Femur (tissue), 1 donor: ENCODE data around the gene PPP6R3.
"Not testable (repeated sequence)": the region's sequence is repeated elsewhere in the genome, so short reads cannot be mapped to it uniquely, and the experiment has no call there.

Source experiments
- DNase-seq: peaks from one replicate; pipeline ENCODE4 v3.0.0-alpha.2; 2017

The PPP6R3 gene

DNA sequence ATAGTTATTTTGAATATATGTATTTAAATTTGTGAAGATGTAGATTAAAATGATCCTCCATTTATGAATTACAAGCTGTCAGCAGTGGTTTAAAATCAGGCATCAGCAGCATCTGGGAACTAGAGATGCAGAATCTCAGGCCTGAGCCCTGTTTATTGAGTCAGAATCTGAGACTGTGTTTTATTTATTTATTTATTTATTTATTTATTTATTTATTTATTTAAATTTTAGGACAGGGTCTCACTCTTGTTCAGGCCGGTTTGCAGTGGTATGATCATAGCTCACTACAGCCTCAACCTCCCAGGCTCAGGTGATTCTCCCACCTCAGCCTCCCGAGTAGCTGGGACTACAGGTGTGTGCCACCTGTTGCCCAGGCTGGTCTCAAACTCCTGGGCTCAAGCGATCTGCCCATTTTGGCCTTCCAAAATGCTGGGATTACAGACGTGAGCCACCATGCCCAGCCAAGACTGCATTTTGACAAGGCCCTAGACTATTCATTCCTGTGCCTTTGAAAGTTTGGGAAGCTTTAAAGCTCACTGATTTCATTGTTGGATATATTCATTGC, 70.7 kb downstream of the PPP6R3 start:
- no peak for DNase-seq

DNA sequence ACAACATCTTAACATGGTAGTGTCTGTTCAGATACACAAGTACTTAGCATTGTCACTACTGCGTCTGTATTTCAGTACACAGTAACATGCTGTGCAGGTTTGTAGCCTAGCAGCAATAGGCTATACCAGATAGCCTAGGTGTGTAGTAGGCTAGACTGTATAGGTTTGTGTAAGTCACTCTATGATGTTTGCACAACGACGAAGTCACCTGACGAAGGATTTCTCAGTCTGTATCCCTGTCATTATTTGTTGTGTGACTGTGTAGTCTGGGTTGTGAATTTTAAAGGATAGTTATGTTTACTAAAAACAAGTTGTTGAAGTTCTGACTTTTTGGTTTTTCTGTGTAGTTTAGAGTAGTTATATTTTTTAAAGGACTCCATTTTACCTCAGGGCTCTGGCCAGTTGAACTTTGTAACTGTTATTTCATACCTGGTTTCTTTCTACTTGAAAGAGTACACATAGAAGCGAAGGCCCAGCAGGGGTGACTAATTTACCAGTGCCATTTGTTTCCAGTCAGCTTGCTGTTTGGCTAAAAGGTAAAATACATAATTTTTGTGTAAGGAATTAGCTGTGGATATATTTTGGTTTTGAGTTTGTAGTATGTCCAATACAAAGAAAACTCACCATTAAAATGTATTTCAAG, 72.3 kb downstream of the PPP6R3 start:
- DNase-seq, result no peak

DNA sequence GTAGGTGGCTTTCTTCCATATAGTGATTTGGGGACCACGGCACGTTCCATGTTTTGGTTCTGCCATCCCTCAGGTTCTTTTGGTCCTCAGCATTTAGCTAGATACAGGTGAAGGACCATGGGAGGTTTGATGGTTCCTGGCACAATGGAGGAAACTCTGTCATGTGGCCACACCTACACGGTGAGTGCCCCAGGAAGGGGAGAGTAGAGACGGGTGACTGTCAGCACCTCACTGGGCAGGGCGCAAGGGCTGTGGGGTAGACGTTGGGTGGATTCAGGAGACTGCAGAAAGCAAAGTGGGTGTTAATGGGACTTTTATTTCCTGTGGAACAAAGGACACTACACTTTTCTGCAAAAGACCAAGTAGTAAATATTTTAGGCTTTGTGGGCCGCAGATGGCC, 73.4 kb downstream of the PPP6R3 start:
- no peak for DNase-seq

DNA sequence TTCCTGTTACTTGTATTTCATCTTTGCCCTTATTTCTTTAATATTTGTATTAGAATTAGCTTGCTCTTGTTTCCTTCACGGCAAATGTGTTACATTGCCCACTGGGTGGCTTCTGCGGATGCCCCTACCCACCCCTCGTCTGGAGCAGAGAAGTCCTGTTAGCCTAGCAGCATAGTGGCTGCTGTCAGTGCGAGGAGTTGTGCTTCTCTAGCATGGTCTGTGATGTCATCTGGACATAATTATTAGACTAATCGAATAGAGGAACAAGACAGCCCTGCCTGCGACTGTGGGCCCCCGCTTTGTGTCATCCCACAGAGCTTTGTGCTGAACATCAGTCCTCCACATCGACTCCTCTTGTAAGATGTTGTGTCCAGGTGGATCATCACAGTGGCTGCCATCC, 74.5 kb downstream of the PPP6R3 start:
- DNase-seq, result no peak

DNA sequence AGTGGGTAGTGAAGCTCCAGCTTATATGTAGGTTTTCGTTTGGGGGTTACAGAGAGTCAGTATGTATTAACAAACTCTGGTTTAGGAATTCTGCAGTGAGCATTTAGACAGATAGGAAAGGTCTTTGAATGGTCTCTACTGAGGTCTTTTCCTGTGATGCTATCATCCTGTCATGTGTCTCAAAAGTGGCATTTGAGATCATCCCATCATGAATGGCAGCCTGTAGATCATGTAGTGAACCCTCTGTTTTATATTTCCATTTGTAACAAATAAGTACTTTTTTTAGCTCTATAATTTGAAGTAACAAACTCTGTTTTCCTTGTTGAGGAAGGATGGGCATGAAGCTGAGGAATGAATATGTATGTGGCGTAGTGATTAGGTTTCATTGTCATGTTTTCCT, 76.2 kb downstream of the PPP6R3 start:
- no peak for DNase-seq

DNA sequence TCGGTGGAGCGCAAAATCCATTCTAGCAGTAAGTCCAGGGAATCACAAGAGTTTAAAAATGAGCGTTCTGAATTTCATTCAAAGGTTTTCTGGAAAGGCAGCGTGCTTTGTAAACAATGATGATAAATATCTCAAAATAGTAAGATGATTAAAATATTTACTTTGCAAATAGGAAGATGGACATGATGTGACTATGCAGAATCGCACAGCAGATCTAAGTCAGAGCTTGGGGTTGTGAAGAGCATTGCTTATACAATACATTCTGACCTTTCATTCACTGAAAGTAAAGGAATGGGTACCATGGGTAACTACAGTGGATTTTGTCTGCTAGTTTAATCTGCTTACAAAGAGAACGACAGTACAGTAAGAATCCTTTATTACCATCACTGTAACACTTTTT, 77.5 kb downstream of the PPP6R3 start:
- DNase-seq, result no peak

DNA sequence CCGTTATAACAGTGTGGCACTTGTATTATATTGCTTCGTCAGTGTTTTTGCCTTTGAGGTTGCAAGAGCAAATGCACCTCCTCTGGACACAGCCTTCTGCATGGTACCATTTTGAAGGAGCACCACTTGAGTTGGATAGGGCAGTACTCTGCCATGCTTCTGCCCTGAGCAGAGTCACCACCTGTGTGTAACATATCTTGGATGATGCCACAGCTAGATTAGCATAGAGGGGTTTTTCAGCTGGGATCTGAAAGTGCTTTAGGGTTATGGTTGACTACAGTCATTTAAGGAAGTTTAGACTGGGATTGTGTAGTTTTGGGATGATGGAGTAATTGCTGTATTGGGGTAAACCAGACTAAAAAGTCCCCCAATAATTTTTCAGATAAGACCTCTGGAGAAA, 78.8 kb downstream of the PPP6R3 start:
- no peak for DNase-seq

DNA sequence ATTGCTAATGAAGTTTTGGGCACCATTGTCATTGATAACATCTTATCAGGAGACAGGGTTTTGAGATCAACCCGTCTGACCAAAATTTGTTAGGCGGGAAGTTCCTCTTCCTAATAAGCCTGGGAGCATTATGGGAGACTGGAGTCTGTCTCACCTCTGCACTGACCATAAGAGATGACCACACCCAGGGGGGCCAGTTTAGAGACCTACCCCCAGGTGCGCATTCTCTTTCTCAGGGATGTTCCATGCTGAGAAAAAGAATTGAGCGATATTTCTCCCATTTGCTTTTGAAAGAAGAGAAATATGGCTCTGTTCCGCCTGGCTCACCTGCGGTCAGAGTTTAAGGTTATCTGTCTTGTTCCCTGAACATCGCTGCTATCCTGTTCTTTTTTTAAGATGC, 80.0 kb downstream of the PPP6R3 start:
- DNase-seq, result not testable (repeated sequence)

DNA sequence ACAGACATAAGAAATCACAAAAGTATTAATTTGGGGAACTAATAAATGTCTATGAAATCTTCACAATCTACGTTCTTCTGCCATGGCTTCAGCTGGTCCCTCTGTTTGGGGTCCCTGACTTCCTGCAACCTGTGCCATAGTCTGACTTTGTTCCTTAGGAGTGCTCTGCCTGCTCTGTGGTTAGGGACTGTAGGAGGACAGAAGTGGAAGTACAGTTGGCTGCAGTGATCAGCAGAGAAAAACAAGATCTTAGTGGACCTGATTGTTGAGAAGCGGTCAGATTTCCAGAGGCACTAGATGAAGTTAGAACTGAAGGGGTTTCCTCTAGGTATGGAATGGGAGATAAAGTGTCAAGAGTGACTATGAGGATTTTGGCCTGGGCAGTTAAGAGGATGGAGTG, 80.6 kb downstream of the PPP6R3 start:
- no peak for DNase-seq

DNA sequence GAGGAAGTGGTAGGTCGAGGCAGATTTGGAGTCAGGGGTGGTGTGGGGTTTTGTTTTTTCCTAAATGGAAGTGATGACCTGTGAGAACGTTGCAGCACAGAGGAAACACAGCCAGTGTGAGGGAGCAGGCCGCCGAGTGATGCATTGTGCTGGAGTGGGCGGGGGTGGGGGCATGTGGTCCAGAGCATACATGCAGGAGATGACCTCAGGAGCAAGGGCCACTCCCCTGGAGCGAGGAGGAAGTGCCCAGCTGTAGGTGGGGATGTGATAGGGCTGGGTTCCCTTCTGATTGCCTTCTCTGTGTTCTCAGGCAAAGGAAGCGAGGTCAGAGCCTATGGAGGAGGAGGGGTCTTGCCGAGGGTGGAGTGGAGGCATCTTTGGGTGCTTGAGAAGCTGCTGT, 81.4 kb downstream of the PPP6R3 start:
- DNase-seq, result no peak

DNA sequence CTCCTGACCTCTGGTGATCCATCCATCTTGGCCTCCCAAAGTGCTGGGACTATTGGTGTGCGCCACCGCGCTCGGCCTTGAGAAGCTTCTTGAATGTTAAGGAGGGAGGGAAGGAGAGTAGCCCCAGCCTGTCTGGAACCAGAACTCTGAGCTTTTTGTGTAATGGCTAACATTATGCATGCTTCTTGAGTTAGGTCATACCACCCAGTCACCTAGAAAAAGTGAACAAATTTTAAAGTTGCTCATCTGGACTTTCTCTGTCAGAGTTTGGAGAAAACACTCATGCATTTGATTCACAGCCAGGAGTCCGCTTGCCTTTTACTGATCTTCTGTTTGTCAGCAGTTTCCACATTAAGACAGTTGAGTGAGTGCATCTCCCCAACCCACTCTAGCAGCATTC, 82.1 kb downstream of the PPP6R3 start:
- no peak for DNase-seq

DNA sequence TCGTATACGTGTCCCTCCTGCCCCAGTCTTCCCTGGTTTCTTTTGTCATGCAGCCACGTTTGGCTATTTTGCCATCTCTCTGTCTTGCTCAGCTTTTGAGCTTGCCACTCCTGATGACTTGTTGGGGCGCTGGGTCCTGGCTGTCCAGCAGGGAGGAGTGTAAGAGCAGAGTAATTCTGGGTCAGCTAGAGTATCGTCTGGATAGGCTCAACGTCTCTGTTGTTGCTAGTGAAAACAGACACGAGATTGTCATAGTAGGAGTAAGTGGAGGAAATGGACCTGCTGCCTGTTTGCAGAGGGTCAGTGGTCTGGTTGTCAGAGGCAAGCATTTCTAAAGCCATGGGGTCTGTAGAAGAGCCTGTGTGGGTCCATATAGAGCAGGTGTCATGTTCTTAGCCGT, 83.0 kb downstream of the PPP6R3 start:
- DNase-seq, result no peak

DNA sequence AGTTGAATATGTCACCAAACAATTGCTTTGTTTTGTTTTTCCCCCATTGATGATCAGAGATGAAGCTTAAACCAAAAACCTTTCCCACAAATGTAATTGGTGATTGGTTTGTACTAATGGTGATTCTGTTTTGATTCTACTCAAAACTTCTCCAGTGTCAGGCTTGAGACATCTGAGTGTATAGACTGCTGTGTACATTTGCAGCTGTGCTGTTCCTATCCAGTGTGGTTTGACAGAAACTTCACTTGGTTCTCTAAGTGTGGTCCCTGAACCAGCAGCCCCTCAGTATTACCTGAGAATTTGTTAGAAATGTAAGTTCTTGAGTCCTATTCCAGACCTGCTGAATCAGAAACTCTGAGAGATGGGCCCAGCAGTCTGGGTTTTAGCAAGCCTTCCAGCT, 84.8 kb downstream of the PPP6R3 start:
- no peak for DNase-seq

DNA sequence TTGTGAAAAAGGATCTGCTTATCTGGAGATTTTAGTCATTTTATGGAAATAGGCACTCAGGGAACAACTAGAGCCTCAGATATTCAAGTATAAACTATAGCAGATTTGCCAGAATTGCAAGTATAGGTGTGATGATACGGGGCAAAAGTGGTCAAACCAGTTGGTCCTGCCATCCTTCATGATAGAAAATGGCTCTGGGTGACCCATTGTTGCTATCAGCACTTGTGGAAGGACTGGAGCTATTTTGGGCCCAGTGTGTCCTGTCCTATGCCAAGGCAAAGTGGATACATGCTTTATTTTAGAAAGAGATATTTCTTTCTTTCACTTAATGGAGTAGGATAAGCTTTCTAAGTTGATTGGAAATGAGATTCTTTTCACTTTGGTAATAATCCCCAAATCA, 85.2 kb downstream of the PPP6R3 start:
- DNase-seq, result no peak

DNA sequence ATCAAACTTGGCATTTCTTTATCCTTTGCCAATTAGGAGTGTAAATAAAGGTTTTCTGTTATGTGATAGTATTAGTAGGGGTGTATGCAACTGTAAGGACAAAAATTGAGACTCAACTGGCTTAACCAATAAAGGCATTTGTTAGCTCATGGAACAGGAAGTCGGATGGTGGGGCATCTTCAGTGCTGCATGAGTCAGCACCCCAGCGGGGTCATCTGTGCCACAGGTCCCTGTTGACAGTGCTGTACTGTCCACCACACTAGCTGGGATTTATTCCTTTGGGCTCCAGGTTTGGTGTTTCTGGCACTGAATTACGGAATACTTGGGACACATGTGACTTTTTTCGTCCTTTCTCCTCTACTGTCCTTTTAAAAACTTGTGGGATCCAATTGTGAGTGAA, 86.0 kb downstream of the PPP6R3 start:
- no peak for DNase-seq

DNA sequence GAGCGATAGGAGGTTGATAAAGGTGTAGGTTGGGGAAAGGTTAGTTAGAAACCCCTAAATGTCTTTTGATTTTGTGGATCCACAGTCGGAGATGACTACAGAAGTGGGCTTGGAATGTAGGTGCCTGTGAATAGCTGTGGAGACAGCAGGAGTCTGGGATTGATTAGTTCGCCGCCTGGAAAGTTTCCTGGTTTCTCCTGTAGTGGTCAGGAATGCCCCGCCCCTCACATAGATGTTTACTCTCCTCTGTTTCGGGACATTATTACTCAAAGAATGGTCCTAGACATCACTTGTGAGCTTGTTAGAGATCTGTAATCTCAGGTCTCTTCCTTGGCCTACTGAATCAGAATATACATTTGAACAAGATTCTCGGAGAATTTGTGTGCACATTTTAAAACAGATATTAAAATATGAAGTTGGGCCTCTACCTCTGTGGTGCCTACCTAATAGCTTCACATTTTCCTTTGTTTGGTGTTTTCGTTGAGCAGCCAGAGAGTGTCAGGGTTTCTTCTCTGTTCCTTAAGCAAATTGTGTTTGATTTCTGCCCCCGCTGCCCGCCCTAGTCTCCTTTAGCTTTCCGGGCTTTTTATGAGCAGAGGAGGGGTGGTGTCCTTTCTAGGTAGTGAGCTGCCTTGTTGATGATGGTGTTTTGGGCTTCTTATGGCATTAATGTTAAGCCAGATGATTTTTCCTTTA, 89.4 kb downstream of the PPP6R3 start:
- DNase-seq, result no peak

DNA sequence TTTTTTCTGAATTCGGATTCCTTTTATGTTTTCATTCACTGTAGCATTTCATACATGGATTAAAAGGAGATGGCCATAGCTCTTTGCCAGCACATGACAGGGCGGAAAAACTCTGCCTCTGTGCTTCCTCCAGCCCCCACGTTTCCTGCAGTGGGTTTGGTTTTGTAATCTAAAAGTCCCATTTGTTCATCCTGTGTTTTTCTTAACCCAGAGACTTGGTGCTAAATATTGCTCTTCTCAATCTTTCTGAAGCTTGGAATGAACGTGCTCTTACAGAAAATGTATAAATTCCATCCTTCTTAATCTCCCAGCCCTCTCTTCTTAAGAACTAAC, 89.9 kb downstream of the PPP6R3 start:
- DNase-seq, result peak; percentile 51

DNA sequence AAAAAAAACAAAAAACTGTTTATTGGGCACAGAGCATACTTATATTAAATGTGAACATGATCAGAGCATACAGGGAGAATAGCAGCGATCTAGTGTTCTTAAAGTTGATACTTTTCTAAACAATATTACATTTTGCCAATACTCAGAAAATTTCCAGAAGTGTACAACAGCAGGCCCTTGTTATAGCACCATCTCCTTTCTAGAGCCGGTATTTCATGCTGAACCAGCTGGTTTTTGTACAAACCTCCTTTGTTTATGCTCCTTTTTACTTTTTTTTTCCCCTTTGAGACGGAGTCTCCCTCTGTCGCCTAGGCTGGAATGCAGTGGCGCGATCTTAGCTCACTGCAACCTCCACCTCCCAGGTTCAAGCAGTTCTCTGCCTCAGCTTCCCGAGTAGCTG, 90.7 kb downstream of the PPP6R3 start:
- DNase-seq, result no peak

DNA sequence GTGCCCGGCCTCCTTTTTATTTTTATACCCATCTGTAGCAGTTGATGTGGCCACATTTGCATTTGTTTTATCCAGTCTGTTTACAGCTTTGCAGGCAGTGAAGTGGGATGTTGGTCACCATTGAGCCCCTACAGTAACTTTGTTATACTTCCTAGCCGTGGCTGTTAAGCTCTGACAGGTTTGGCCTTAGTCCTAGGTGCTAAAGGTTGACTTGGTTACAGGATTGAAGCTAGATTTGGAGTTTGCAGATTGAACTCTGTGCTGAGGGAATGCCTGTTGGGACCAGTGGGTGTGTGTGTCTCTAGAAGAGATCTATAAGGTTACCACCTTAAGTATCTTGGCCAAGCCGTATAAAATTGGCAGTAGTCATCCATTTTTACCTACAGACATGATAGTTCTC, 91.2 kb downstream of the PPP6R3 start:
- no peak for DNase-seq

DNA sequence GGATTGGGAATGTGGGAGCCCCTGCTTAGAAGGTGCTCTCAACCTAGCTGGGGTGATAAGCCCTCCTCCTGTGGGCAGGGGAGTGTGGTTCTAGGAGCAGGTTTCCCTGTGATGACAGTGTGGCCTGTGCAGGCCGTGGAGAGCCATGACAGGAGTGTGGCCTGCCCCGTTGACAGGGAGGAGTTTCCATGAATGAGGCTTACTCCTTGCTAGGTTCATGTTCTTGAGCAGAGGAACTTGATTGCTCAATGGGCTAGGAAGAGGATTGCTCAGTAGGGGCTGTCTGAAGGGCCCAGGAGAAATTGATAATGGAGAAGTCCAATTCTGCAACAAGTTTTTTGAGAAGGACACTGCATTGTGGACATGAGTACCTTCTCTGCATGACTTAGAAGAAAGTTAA, 92.0 kb downstream of the PPP6R3 start:
- no peak for DNase-seq

DNA sequence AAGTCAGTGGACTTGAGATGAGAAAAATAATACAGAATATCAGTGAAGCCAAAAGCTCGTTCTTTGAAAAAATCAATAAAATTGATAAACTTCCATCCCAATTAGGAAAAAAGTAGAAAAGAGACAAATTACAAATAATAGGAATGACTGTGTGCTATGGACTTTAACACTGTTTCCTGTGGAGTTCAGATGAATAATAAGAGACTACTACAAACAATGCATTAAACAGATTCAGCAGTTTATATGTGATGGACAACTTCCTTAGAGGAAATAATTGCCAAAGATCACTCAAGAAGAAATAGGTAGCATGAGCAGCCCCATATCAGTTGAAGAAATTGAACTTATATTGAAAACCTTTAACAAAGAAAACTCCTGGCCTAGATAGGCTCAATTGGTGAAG, 99.7 kb downstream of the PPP6R3 start:
- no peak for DNase-seq

DNA sequence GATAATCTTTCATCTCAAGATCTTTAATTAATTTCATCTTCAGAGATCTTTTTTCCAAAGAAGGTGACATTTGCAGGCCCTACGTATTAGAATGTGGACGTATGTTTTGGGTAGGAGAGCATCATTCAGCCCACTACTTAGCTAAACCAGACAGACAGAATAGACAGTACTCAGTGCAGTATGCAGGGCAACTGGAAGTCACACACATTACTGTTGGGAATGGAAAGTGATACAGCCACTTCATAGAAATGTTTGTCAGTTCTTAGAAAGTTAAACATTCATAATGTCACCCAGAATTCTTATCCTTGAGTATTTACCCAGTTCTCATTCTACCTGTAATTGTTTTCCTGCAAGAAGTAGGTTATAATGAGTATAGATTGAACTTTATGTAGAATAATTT, 102.9 kb downstream of the PPP6R3 start:
- DNase-seq, result no peak

DNA sequence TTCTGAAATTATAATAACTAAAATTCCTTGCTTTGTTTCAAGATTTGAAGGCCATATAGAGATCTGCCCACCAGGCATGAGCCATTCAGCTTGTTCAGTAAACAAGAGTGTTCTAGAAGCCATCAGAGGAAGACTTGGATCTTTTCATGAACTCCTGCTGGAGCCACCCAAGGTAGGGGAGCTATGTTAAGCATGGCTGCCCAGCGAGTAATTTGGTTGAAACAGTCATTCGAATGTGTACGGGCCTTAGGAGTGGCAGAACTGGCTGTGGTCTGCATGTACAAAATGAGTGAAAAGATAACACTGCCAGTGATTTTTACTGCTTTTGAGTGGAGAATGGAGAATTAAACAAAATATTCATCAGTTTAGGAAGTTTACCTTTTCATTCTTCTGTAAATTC, 103.7 kb downstream of the PPP6R3 start:
- no peak for DNase-seq

DNA sequence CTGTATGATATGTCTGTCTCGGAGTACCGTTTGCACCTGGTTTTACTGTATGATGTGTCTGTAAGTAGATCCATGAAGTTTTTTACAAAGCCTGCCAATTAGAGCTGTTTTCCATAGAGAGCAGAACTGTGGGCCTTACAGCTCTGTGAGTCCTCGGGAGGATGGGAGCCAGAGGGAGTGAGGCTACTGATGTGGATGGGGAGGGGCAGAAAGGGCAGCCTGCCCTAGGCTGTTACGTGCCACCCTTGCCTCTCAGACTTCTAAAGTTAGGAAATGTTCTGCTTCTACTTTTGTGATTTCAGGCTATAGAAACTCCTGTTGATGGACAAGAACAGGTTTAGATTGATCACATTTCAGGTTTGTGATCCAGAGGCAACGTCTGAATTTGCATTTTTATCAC, 105.2 kb downstream of the PPP6R3 start:
- DNase-seq, result no peak

DNA sequence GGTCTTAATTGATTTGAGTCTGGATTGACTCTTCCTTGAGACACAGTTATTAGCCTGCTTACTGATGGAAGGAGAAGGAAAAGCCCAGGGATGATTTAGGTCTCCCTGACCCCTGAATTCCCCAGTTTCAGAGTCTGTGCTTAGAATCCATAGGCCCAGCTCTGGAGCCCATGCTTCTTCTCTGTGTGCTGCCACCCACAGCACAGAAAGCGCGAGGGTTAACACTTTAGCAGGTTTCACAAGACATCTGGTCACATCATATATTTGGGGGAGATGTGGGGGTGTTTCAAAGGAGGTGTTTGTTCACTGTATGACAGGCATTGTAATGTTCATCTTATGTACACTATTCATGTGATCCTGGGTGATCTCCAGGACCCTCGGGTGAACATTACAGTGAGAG, 107.0 kb downstream of the PPP6R3 start:
- no peak for DNase-seq
